ENCODE results near the gene ATP11A. TPM values are rescaled to one million over a fixed set of nuclear protein-coding genes. Genes with fewer than 3 reads are reported as not detected.

The ATP11A gene
- total RNA-seq, 1 experiment from 2014 or later: 65.3 TPM

DNA sequence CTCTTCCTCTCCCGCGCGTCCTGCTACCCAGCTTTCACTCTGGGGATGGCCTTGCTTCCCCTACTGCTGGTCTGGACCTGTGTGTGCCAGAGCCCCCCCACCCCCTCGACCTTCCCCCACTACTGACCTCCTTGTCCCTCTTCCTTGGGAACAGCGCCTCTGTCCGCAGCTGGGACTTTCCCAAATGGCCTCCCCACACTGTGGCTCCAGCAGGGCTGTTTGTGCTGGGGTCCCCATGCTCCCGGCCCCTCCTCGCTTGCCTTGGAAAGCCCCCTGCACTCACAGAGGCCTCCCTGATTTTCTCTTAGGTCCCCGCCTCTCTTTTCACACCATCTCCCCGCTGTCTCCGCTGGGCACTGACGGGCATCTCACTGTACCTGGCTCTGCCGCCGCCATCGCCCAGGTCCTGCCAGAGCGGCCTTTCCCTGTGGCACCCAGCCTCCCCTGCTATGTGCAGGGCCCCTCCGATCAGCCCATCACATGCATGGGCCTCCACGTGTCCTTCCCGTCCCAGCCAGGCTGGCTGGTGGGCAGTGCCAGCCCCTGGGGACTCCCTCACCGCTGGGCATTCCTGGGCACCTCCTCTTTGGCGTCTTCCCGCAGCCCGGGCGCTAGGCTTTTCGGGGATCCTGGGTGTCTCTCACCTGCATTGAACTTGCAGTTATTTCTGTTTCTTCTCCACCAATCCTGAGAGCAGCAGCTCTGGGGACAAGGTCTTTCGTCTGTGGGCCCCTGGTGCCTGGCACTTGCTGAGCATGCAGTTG is 118.7 kb downstream of the ATP11A start:
- peaks cover 33 to 50% (median 43%) of the 10 kb centered on the region in 3 experiments for H3K36me3 Mint-ChIP-seq (ENCODE audit: insufficient read depth in 1 of 3, low read depth in 3 of 3)
- H3K27ac Mint-ChIP-seq: peak overlapping the region in 1 of 3 experiments; percentile 47; a peak in 1 of 7 replicates
- Histone ChIP-seq H3K27ac (ENCODE audit: insufficient read length, low read depth, low read length) (no peak overlapping the region), H3T11ph (ENCODE audit: low read length) (no peak overlapping the region), H3K4me2 (ENCODE audit: insufficient read depth, insufficient read length, low read length) (no peak overlapping the region), H3K23me2 (ENCODE audit: insufficient read length, low read depth, low read length, poor library complexity, severe bottlenecking) (no peaks in the 10 kb centered on the region), H3K23ac (ENCODE audit: insufficient read length, low read depth, low read length) (no peak overlapping the region), H3K9me3 (ENCODE audit: control insufficient read depth, low read depth, low read length) (no peaks in the 10 kb centered on the region), H2BK120ac (ENCODE audit: low read depth, low read length, poor library complexity, severe bottlenecking) (no peak overlapping the region), H3K4ac (ENCODE audit: low read depth, low read length) (no peak overlapping the region), H2BK12ac (ENCODE audit: insufficient read length, low read depth, low read length) (no peak overlapping the region), H3K4me1 (ENCODE audit: insufficient read depth, low read length) (no peaks in the 10 kb centered on the region), H2BK15ac (ENCODE audit: low read depth, low read length) (no peak overlapping the region), H3K79me2 (ENCODE audit: insufficient read depth, low read length) (no peaks in the 10 kb centered on the region), H2BK5ac (ENCODE audit: insufficient read length, low read length) (no peak overlapping the region), H3K79me1 (ENCODE audit: insufficient read depth, low read depth, low read length, poor library complexity, severe bottlenecking) (no peaks in the 10 kb centered on the region), H3K18ac (ENCODE audit: insufficient read length, low read depth, low read length) (no peak overlapping the region), H4K5ac (ENCODE audit: insufficient read length, low read depth, low read length) (no peak overlapping the region), H3K9ac (ENCODE audit: extremely low read depth, insufficient read length, low read length) (no peak overlapping the region), H4K91ac (ENCODE audit: insufficient read length, low read depth, low read length) (no peak overlapping the region), H2AFZ (ENCODE audit: low read length) (no peak overlapping the region), H2AK5ac (ENCODE audit: insufficient read length, low read length) (no peak overlapping the region), H3K56ac (ENCODE audit: insufficient read length, low read depth, low read length) (no peak overlapping the region), H3K27me3 (ENCODE audit: insufficient read depth, low read length) (no peaks in the 10 kb centered on the region), H2BK20ac (ENCODE audit: low read depth, low read length, poor library complexity, severe bottlenecking) (no peak overlapping the region), H4K20me1 (ENCODE audit: control insufficient read depth, insufficient read depth, insufficient read length) (no peaks in the 10 kb centered on the region), H3K14ac (ENCODE audit: insufficient read depth, low read length) (no peak overlapping the region), H4K8ac (replicated peaks; ENCODE audit: insufficient read length, low read depth, low read length) (no peak overlapping the region)
- H3K4me3 Mint-ChIP-seq: no peak overlapping the region
- TF ChIP-seq, protein P1, sequence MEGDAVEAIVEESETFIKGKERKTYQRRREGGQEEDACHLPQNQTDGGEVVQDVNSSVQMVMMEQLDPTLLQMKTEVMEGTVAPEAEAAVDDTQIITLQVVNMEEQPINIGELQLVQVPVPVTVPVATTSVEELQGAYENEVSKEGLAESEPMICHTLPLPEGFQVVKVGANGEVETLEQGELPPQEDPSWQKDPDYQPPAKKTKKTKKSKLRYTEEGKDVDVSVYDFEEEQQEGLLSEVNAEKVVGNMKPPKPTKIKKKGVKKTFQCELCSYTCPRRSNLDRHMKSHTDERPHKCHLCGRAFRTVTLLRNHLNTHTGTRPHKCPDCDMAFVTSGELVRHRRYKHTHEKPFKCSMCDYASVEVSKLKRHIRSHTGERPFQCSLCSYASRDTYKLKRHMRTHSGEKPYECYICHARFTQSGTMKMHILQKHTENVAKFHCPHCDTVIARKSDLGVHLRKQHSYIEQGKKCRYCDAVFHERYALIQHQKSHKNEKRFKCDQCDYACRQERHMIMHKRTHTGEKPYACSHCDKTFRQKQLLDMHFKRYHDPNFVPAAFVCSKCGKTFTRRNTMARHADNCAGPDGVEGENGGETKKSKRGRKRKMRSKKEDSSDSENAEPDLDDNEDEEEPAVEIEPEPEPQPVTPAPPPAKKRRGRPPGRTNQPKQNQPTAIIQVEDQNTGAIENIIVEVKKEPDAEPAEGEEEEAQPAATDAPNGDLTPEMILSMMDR (conservative IDR thresholded peaks at IDR 0.05): no peak
- H3K4me1 Mint-ChIP-seq: peaks cover 8 to 9% of the 10 kb centered on the region in 2 experiments
- no CpG with 5 or more reads among the region's 26 CpGs for WGBS (ENCODE audit: extremely low coverage, insufficient read length, low lambda C conversion rate)
- peaks cover 0 to 4% of the 10 kb centered on the region in 2 experiments; a peak in 3 of 5 replicates for H3K9me3 Mint-ChIP-seq
- H3K27me3 Mint-ChIP-seq (ENCODE audit: low read depth): no peaks in the 10 kb centered on the region
- DNase-seq: no peak

Data from H9 (cell line).